ENCODE measurements around the gene ARL5C.

The ARL5C gene

GRCh38 chr17:39108461-39109375, 57.2 kb downstream of the ARL5C start:
- no peak for DNase-seq (ENCODE audit: low read depth in 2 of 2)

GRCh38 chr17:39107973-39108372, 58.0 kb downstream of the ARL5C start:
- DNase-seq (ENCODE audit: low read depth in 2 of 2), result no peak

DNA sequence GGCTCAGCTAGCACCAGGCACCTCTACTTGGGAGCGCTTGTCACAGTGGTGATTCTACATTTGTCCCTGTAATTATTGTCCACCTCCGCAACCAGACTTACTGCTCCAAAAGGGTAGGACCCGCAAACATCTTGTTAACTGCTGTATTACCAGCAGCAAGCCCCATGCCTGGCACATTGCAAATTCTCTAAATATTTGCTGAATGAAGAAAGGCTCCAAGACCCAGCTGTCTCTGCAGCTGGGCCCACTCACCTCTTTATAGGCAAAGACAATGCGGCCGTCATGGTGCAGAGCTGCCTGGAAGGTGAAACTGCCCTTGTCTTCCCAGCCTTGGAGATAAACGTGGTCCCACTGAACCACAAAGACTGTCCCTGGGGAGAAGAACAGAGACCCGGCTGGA, 58.8 kb downstream of the ARL5C start:
- DNase-seq (ENCODE audit: low read depth in 2 of 2), result no peak

Measured in fibroblast of skin of left quadriceps (primary cell).